ACHN (cell line): ENCODE results near the gene UPK3B.
"Not testable (repeated sequence)": the region's sequence is repeated elsewhere in the genome, so short reads cannot be mapped to it uniquely, and the experiment has no call there.

Experiments
- DNase-seq: peaks from one replicate; pipeline ENCODE4 v3.0.0-alpha.2; 2015
- in situ Hi-C: cut with HindIII; loops from 2 replicates; pipeline ENCODE4 v1.10.0; 2017; ENCODE audit warnings: low sequenced_read_pairs, low pct_ligation_motif_present, low pct_unique_long_range_greater_than_20kb

The UPK3B gene

DNA sequence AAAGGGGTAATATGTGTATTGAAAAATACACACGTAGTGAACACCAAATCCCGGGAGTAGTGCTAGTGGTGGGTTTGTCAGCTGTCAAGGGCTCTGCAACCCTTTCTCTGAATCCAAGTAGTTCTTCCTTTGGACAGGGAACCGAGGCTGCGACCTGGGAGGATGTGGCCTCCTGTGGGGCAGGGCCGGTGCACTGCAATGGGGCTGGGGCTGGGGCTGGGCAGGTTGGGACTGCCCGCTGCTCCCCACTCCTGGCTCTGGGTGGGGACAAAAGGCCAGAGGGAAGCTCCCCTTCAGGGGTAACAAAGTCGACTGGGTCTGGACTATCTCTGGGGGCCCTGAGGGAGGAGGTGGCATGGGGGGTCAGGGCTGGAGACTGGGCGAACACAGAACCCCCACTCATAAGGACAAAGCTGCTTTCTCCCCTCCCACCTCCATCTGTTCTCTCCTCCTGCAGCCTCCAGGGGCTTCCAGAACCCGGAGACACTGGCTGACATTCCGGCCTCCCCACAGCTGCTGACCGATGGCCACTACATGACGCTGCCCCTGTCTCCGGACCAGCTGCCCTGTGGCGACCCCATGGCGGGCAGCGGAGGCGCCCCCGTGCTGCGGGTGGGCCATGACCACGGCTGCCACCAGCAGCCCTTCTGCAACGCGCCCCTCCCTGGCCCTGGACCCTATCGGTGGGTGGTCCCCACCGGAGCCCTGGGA is 1.0 kb downstream of the UPK3B start:
- in situ Hi-C loops, DNase-seq: not testable (repeated sequence)

DNA sequence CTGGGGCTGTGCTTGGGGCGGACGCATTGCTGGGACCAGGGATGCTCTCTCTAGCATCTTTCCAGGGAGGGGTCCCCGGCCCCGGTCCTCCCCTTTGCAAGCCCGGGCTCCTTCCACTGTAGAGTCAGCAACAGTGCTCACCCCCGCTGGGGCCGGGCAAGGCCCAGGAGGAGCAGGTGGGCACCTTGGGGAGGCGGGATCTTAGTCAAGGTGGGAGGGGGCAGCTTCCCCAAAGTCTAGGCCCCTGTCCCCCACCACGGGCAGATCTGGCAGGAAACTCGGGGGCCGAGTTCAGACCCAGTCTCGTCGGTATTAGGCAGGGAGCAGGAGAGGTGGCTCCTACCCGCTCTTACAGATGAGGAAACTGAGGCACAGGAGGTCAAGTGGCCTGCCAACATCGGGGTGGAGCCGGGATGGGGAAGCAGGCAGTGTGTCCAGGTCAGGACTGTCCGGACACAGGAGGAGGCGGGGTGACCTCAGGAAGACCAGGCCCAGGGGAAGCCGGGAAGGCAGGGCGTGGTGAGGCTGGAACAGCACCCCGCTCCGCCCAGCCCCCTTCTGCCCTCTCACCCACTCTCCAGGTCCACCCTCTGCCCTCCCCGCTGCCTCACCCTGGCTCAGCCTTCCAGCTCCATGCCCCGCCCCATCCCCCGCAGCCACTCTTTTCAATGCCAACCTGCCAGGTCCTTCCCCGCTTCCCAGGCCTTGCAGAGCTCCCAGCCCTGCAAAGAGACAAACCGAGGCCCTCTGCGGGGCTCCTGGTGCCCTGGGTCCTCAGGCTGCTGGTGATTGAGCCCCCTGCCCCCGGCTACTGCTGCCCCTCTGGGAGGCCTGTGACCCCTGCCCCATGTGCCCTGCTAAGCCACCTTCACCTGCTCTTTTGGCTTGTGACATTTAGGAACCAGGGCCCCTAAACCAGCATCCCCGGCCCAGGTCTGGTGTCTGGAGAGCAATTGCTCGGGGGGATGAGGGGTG is 1.8 kb downstream of the UPK3B start:
- in situ Hi-C loops, result not testable (repeated sequence)

GRCh38 chr7:76512941-76513816 is 2.8 kb downstream of the UPK3B start:
- peak; percentile 59 for DNase-seq
- in situ Hi-C loops, result no loop called here

More for the DNA sequence above, 1.8 kb downstream of the UPK3B start:
- peak; percentile 0 for DNase-seq

DNA sequence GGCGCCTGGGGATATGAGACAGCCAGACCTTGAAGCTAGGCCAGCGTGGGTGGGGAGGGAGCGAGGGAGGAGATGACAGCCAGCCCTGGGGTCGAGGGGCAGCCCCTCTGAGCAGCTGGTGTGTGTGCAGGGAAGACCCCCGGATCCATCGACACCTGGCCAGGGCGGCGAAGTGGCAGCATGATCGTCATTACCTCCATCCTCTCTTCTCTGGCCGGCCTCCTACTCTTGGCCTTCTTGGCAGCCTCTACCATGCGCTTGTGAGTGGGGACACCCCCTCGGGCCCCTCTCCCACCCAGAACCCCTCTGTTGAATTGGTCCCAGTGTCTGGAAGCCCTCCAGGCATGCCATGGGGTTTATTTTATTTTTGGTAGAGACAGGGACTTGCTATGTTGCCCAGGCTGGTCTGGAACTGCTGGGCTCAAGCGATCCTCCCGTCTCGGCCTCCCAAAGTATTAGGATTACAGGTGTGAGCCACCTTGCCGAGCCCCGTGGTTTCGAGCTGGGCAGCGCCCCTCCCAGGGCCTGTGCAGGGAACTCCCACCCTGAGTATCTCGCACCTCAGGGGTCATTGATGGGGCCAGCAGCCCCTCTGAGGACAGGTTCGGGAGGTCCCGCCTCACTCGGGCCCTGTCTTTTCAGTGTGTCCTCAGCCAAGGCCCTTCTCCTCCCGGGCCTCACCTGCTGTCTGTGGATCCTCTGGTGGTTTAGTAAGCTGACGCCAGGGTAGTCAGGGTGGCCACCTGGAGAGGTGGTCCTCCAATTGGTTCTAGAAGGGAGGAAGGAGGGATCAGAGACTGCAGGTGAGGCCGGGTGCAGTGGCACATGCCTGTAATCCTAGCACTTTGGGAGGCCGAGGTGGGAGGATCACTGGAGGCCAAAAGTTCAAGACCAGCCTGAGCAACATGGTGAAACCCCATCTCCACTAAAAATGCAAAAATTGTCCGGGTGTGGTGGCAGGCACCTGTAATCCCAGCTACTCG is 3.8 kb downstream of the UPK3B start:
- peak; percentile 0 for DNase-seq
- in situ Hi-C loops, result no loop called here

GRCh38 chr7:76514926-76515771 is 4.8 kb downstream of the UPK3B start:
- DNase-seq, result no peak
- in situ Hi-C loops, result no loop called here

- in situ Hi-C loops, result no loop called here
- no peak for DNase-seq
Observed at GRCh38 chr7:76515999-76516443, 5.7 kb downstream of the UPK3B start.

DNA sequence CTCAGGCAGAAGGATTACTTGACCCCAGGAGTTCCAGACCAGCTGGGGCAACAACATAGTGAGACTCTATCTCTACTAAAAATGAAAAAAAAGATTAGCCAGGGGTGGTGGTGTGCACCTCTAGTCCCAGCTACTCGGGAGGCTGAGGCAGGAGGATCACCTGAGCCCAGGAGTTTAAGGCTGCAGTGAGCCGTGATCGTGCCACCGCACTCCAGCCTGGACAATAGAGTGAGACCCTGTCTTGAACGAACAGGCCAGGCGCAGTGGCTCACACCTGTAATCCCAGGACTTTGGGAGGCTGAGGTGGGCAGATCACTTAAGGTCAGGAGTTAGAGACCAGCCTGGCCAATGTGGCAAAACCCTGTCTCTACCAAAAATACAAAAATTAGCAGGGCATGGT is 6.6 kb downstream of the UPK3B start:
- in situ Hi-C loops, DNase-seq: not testable (repeated sequence)

DNA sequence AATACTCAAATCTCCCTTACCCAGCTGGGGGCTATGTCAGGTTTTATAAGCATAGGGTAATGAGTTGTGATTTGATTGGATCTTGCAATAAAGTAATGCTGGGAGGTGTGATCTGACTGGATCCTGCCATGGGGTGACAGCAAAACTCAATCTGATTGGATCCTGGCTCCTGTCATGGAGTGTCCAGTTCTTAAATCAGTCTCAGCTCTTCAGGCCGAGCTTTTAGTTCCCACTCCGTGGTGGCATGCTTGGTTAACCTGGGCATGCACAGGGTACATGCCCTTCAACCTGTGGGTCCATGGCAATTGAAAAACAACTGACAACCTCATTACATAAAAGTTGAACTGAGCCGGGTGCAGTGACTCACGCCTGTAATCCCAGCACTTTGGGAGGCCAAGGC is 15.8 kb downstream of the UPK3B start:
- DNase-seq, in situ Hi-C loops: not testable (repeated sequence)

GRCh38 chr7:76531643-76532042 is 21.3 kb downstream of the UPK3B start:
- in situ Hi-C loops, DNase-seq: not testable (repeated sequence)

DNA sequence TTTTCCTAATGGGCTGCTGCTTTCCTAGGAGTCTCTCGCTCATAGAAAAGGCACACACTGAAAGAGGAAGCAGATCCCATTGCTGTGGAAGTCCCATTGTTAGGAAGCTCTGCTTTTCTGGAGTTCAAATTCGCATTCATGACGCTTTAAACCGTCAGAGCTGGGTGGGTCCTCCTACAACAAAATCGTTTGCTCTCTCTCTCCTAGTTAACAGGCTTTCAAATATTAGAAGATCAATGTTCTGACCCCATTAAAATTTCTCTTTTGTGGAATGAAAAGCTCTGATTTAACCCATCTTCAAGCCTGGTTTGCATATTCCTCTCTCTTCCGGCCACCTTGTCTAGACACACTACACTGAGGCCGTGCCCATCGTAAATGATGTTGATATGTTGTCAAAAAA is 32.8 kb downstream of the UPK3B start, which contains the start of gene SPDYE16:
Gene SPDYE16 (minus strand): TSS at position 101 of the 400 bp plus-strand sequence. CDS start 1,838 bp downstream, outside the sequence.
- DNase-seq, in situ Hi-C loops: not testable (repeated sequence)

DNA sequence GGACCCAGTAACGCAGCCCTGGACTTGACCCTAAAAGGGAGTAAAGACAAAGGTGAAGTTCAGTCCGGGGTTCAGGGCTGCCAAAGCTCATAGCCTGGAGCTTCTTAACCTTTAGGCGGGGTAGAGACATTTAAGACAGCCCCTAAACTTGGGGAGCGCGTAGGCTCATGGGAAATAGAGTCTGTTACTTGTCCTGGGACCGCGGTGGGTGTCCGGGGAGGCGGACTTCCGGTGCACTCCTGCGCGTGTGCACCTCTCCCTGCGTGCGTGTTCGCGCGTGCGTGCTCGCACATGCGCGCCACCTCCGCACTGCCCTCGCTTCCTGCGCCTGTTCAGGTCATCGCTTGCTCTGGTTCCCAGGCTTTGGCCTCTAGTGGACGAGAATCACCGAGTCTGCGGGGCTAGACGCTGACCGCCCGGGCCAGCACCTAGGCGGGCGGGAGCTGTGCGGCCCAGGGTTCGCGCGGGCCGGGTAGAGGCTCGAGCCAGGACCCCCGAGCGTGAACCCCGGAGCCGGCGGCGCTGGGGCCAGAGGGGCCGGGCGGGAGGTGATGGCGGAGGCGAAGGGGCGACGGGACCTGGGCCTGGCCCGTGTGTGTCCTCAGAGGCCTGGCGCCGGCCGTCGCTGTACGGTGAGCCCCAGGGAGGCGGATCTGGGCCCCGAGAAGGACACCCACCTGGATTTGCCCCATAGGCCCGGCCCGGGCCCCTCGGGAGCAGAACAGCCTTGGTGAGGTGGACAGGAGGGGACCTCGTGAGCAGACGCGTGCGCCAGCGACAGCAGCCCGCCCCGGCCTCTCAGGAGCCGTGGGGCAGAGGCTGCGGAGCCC is 38.9 kb downstream of the UPK3B start:
- in situ Hi-C loops, result not testable (repeated sequence)
- peak; percentile 86 for DNase-seq

DNA sequence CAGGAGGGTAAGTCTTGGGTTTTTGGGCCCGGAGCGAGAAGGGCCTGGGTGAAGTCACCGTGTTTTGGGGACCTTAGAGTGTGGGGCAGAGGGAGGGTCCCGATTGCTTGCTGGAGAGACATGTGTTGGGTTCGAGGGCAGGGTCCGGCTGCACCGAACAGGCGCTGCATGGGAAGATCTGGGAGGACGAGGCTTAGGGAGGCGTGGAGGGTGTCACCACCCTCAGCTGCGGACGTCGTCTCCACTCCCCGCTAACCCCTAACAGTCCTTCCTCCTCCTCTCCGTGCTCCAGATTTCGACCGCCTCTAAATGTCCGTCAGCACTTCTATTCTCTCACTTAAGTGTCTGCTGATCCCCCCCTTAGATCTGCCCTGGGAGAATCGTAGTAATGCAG is 39.5 kb downstream of the UPK3B start:
- in situ Hi-C loops, result not testable (repeated sequence)

GRCh38 chr7:76551992-76552391 is 41.6 kb downstream of the UPK3B start:
- in situ Hi-C loops, DNase-seq: not testable (repeated sequence)

More for the DNA sequence above, 39.5 kb downstream of the UPK3B start:
- DNase-seq, result peak; percentile 10

DNA sequence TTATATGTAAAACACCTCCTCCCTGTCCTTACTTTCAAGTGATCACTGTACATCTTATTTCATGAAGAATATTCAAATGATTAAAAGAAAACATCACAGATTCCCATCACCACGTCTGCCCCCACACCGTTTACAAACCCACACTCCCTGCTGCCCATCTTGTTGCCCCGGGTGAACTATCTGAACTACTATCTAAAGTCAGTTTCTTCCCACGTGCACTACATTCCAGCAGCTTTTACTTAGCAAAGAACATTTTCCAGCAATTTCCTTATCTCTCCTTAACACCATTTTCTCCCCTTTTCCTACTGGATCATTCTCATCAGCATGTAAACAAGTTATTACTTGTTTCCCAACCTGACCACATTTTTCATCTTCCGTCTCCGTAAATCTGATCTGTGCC is 49.3 kb downstream of the UPK3B start:
- DNase-seq, in situ Hi-C loops: not testable (repeated sequence)

DNA sequence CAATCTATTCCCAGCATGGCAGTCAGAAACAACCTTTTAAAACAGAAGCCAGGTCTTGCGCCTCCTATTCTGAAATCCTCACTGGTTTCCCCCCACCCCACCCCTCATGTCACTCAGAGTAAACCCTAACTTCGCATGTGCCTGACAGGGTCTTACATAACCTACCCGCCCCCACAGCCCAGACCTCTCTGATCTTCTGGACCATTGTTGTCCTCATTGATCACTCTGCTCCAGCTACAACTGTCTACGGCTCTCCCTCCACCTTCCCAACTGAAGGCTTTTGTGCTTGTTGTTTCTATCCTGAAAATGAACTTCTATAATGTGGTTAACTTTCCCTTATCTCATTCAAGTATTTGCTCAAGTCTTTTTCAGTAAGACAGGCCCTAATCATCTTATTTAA is 49.8 kb downstream of the UPK3B start:
- in situ Hi-C loops, DNase-seq: not testable (repeated sequence)

GRCh38 chr7:76561342-76561741 is 51.0 kb downstream of the UPK3B start:
- DNase-seq, in situ Hi-C loops: not testable (repeated sequence)
